Endodermal cell (in vitro differentiated cells): ENCODE measurements around the gene CDK3. TPM values are rescaled to one million over a fixed set of nuclear protein-coding genes. Genes with fewer than 3 reads are reported as not detected.

Experiments
- DNase-seq: peaks from one replicate; pipeline ENCODE4 v3.0.0-alpha.2; 2017
- H3K27ac ChIP-seq: 2 replicates; pipeline ENCODE4 v1.5.1; 2013; ENCODE audit warnings: mild to moderate bottlenecking, low read depth, low read length, moderate library complexity
- H3K27me3 ChIP-seq: 2 replicates; pipeline ENCODE4 v1.6.1; 2013; ENCODE audit warnings: mild to moderate bottlenecking, low read length, moderate library complexity; ENCODE audit not compliant: insufficient read depth, control insufficient read depth, poor library complexity, severe bottlenecking
- H3K36me3 ChIP-seq: 2 replicates; pipeline ENCODE4 v1.7.0; 2013; ENCODE audit warnings: mild to moderate bottlenecking, low read length, moderate library complexity; ENCODE audit not compliant: control insufficient read depth, insufficient read depth
- H3K4me1 ChIP-seq: one replicate; pipeline ENCODE4 v1.7.0; 2013; ENCODE audit warnings: low read length; ENCODE audit not compliant: control insufficient read depth, insufficient read depth
- H3K4me3 ChIP-seq: 2 replicates; pipeline ENCODE4 v1.5.1; 2013; ENCODE audit warnings: mild to moderate bottlenecking, low read length, moderate library complexity
- H3K9ac ChIP-seq: 2 replicates; pipeline ENCODE4 v1.6.1; 2013; ENCODE audit warnings: mild to moderate bottlenecking, low read length, moderate library complexity; ENCODE audit not compliant: poor library complexity, severe bottlenecking; ENCODE audit errors: extremely low read depth
- H3K9me3 ChIP-seq: 2 replicates; pipeline ENCODE4 v1.6.1; 2013; ENCODE audit warnings: mild to moderate bottlenecking, low read length, moderate library complexity; ENCODE audit not compliant: control insufficient read depth
- H3K27ac Mint-ChIP-seq: 2 replicates; pipeline ENCODE4 v1.8.0; 2020; ENCODE audit warnings: mixed read lengths
- H3K27me3 Mint-ChIP-seq: 2 replicates; pipeline ENCODE4 v1.8.0; 2021; ENCODE audit warnings: mild to moderate bottlenecking, mixed read lengths; ENCODE audit not compliant: insufficient read depth
- H3K36me3 Mint-ChIP-seq: 2 replicates; pipeline ENCODE4 v1.8.0; 2020; ENCODE audit warnings: low read depth, mixed read lengths
- H3K4me1 Mint-ChIP-seq: 2 replicates; pipeline ENCODE4 v1.8.0; 2020; ENCODE audit warnings: mixed read lengths
- H3K4me3 Mint-ChIP-seq: 2 replicates; pipeline ENCODE4 v1.8.0; 2020; ENCODE audit warnings: mild to moderate bottlenecking, moderate library complexity, mixed read lengths
- H3K9me3 Mint-ChIP-seq: 2 replicates; pipeline ENCODE4 v1.8.0; 2020; ENCODE audit warnings: mild to moderate bottlenecking, mixed read lengths
- CTCF ChIP-seq: fragments of 200-600 bp; sonication (generic); conservative IDR thresholded peaks from 2 replicates; pipeline ENCODE4 v1.5.0; 2021; ENCODE audit warnings: antibody characterized with exemption, mild to moderate bottlenecking
- WGBS, 2 experiments: methylation state at CpG; one replicate each; pipeline versions ENCODE4 v1.1.5 to v1.1.7; 2013; ENCODE audit warnings: missing lambda C conversion rate in 2 of 2, mixed read lengths in 1 of 2; ENCODE audit not compliant: insufficient coverage in 1 of 2, insufficient read length in 1 of 2; 5-methylcytosine and 5-hydroxymethylcytosine counted together
- total RNA-seq, 2 donors: library from RNA; stranded (reverse); fragmentation: NEBNext Ultra II Directional in 1 of 2; extraction: Animal tissue kit (Norgen Biotek cat#: 25700) in 1 of 2; gene quantifications; 2 replicates in 1 of 2; 3 replicates in 1 of 2; pipeline ENCODE4 v1.2.1, GENCODE V29; 2021

Gene CDK3
- total RNA-seq, 2 donors from 2014 or later = 7.3 to 11.7 TPM

- WGBS, 2 experiments = 89 to 95% methylated on average over 13 of the region's 13 CpGs
- Histone ChIP-seq H3K9me3 (no peaks in the 10 kb centered on the region), H3K27ac (no peak overlapping the region), H3K9ac (no peak overlapping the region), H3K27me3 (no peaks in the 10 kb centered on the region), H3K4me1 (no peaks in the 10 kb centered on the region), H3K4me3 (no peak overlapping the region), H3K36me3 (no peaks in the 10 kb centered on the region)
- no peak overlapping the region for H3K4me3 Mint-ChIP-seq
- no peak for TF ChIP-seq CTCF
- no peaks in the 10 kb centered on the region for H3K9me3 Mint-ChIP-seq
- no peaks in the 10 kb centered on the region for H3K36me3 Mint-ChIP-seq
- H3K27ac Mint-ChIP-seq = no peak overlapping the region
- peaks cover 13% of the 10 kb centered on the region for H3K27me3 Mint-ChIP-seq
- DNase-seq = no peak
- peaks cover 5% of the 10 kb centered on the region for H3K4me1 Mint-ChIP-seq
Measured at GRCh38 chr17:76018801-76019200, 18.1 kb downstream of the CDK3 start.

GRCh38 chr17:76019833-76020467 lies 19.3 kb downstream of the CDK3 start:
- no peak overlapping the region for H3K27ac ChIP-seq
- no peak overlapping the region for H3K4me3 Mint-ChIP-seq
- 82 to 92% methylated on average over 2 to 6 of the region's 6 CpGs for WGBS, 2 experiments
- H3K36me3 ChIP-seq = no peaks in the 10 kb centered on the region
- no peak overlapping the region for H3K27ac Mint-ChIP-seq
- DNase-seq = no peak
- no peaks in the 10 kb centered on the region for H3K36me3 Mint-ChIP-seq
- no peaks in the 10 kb centered on the region for H3K4me1 ChIP-seq
- no peaks in the 10 kb centered on the region for H3K27me3 ChIP-seq
- H3K9ac ChIP-seq = no peak overlapping the region
- H3K9me3 Mint-ChIP-seq = no peaks in the 10 kb centered on the region
- no peak for TF ChIP-seq CTCF
- no peaks in the 10 kb centered on the region for H3K4me1 Mint-ChIP-seq
- no peaks in the 10 kb centered on the region for H3K9me3 ChIP-seq
- H3K27me3 Mint-ChIP-seq = peaks cover 12% of the 10 kb centered on the region
- H3K4me3 ChIP-seq = no peak overlapping the region

GRCh38 chr17:76022285-76022684 lies 21.6 kb downstream of the CDK3 start:
- Mint-ChIP-seq H3K27ac (no peak overlapping the region), H3K4me1 (peaks cover under 1% of the 10 kb centered on the region)
- no peak overlapping the region for H3K4me3 ChIP-seq

More at GRCh38 chr17:76022285-76022684, 21.6 kb downstream of the CDK3 start:
- WGBS, 2 experiments = 90 to 91% methylated on average over 22 to 24 of the region's 24 CpGs
- no peak for DNase-seq
- Mint-ChIP-seq H3K4me3 (no peak overlapping the region), H3K27me3 (peaks cover 6% of the 10 kb centered on the region), H3K9me3 (no peaks in the 10 kb centered on the region), H3K36me3 (no peaks in the 10 kb centered on the region)
- TF ChIP-seq CTCF = no peak
- no peaks in the 10 kb centered on the region for H3K27me3 ChIP-seq
- no peaks in the 10 kb centered on the region for H3K9me3 ChIP-seq
- no peak overlapping the region for H3K27ac ChIP-seq
- no peaks in the 10 kb centered on the region for H3K4me1 ChIP-seq
- H3K36me3 ChIP-seq = no peaks in the 10 kb centered on the region
- H3K9ac ChIP-seq = no peak overlapping the region
